ENCODE measurements around the gene ADPRS. TPM values are rescaled to one million over a fixed set of nuclear protein-coding genes. Genes with fewer than 3 reads are reported as not detected.

Gene ADPRS, protein sequence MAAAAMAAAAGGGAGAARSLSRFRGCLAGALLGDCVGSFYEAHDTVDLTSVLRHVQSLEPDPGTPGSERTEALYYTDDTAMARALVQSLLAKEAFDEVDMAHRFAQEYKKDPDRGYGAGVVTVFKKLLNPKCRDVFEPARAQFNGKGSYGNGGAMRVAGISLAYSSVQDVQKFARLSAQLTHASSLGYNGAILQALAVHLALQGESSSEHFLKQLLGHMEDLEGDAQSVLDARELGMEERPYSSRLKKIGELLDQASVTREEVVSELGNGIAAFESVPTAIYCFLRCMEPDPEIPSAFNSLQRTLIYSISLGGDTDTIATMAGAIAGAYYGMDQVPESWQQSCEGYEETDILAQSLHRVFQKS
- polyA plus RNA-seq (2013, experiment 1 of 2) = 16.0 TPM
- polyA plus RNA-seq (2013, experiment 2 of 2) = 16.7 TPM

DNA sequence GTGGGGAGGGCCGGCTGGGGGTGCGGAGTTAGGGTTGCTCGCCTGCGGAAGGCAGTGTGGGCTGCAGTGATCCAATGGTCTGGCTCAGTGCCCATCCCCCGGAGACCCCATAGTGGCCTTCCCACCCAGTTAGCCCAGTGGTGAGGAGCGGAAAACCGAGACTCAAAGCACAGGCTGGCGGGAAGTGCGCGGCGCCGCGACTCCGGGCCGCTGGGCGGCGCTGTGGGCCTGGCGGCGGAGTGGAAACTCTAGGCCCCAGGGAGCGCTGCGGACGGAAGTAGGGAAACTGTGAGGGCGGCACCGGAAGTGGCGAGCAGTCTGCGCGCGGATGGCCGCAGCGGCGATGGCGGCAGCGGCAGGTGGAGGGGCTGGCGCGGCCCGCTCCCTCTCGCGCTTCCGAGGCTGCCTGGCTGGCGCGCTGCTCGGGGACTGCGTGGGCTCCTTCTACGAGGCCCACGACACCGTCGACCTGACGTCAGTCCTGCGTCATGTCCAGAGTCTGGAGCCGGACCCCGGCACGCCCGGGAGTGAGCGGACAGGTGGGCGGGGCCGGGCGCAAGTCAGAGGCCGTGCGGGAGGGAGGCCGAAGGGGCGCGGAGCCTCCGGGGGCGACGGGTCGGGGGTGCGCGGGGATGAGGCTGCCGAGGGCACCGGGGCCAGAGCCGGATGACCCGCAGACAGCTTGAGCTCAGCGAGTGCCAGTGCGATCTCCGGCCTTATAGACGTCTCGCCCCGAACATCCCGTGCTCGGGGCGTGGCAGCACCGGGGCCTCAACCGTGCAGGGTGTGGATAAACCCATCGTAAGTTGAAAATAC lies at the start of gene ADPRS:
Gene ADPRS, plus strand, starts transcription at position 316 of the 816 bp plus-strand sequence. Its CDS starts 13 bp downstream, at position 329.
- Histone ChIP-seq H3K9ac (ENCODE audit: low read depth, low read length, poor library complexity) (peak within 1 kb of the TSS; percentile 99), H4K91ac (ENCODE audit: low read depth, low read length, poor library complexity) (no peak within 1 kb of the TSS), H3K9me3 (replicated peaks in 1 of 2; ENCODE audit: control insufficient read depth in 2 of 2, insufficient read depth in 1 of 2, low read depth in 1 of 2, low read length in 2 of 2) (no peaks in the 10 kb centered on the region), H3K79me1 (ENCODE audit: low read depth, low read length) (peaks cover 19% of the 10 kb centered on the region), H2AFZ (ENCODE audit: low read length) (peak within 1 kb of the TSS; percentile 99), H3K14ac (ENCODE audit: low read length) (peak within 1 kb of the TSS; percentile 98), H3K18ac (ENCODE audit: low read length) (peak within 1 kb of the TSS; percentile 98), H3K4me2 (ENCODE audit: insufficient read depth, low read length, poor library complexity, severe bottlenecking) (peak within 1 kb of the TSS; percentile 90), H2BK5ac (ENCODE audit: low read length) (peak within 1 kb of the TSS; percentile 90), H2BK120ac (ENCODE audit: low read depth, low read length) (peak within 1 kb of the TSS; percentile 81), H3K4ac (ENCODE audit: low read length) (peak within 1 kb of the TSS; percentile 94), H3K27ac (replicated peaks; ENCODE audit: low read length) (peak within 1 kb of the TSS; percentile 65), H2BK15ac (ENCODE audit: low read length) (peak within 1 kb of the TSS; percentile 95), H3K4me3 (ENCODE audit: low read length in 2 of 2) (peak within 1 kb of the TSS; percentile 97 to 98), H3K4me1 (ENCODE audit: control insufficient read depth in 2 of 2, insufficient read depth in 1 of 2, low read depth in 1 of 2, low read length in 2 of 2) (peaks cover 12 to 14% of the 10 kb centered on the region in 2 donors), H3K23ac (ENCODE audit: low read depth, low read length, poor library complexity) (peak within 1 kb of the TSS; percentile 100), H3K27me3 (ENCODE audit: control insufficient read depth in 3 of 3, insufficient read depth in 3 of 3, low read depth in 1 of 3, low read length in 3 of 3) (no peaks in the 10 kb centered on the region), H2BK12ac (ENCODE audit: low read length) (no peak within 1 kb of the TSS), H3K36me3 (replicated peaks in 1 of 2; ENCODE audit: control insufficient read depth in 2 of 2, insufficient read depth in 2 of 2, low read length in 2 of 2) (peaks cover 41 to 52% of the 10 kb centered on the region in 2 donors), H4K8ac (ENCODE audit: low read depth, low read length) (peak within 1 kb of the TSS; percentile 99), H2AK5ac (ENCODE audit: low read depth, low read length) (peak within 1 kb of the TSS; percentile 98)
- DNase-seq (ENCODE audit: low spot score) = peak; percentile 87
- no CpG with 5 or more reads among the region's 84 CpGs for WGBS, 2 donors (ENCODE audit: extremely low coverage in 2 of 2, insufficient read length in 2 of 2, insufficient replicate concordance in 1 of 2)

- no peak overlapping the region for H2BK15ac ChIP-seq (ENCODE audit: low read length)
- H3K27ac ChIP-seq (replicated peaks; ENCODE audit: low read length) = no peak overlapping the region
- H2AFZ ChIP-seq (ENCODE audit: low read length) = no peak overlapping the region
- H3K27me3 ChIP-seq (ENCODE audit: control insufficient read depth in 3 of 3, insufficient read depth in 3 of 3, low read depth in 1 of 3, low read length in 3 of 3) = no peaks in the 10 kb centered on the region
- H3K18ac ChIP-seq (ENCODE audit: low read length) = no peak overlapping the region
- no peak overlapping the region for H2BK120ac ChIP-seq (ENCODE audit: low read depth, low read length)
- H3K9ac ChIP-seq (ENCODE audit: low read depth, low read length, poor library complexity) = no peak overlapping the region
- H3K79me1 ChIP-seq (ENCODE audit: low read depth, low read length) = no peaks in the 10 kb centered on the region
- no peak overlapping the region for H4K91ac ChIP-seq (ENCODE audit: low read depth, low read length, poor library complexity)
- WGBS, 2 donors (ENCODE audit: extremely low coverage in 2 of 2, insufficient read length in 2 of 2, insufficient replicate concordance in 1 of 2) = no CpG with 5 or more reads among the region's 2 CpGs
- no peak overlapping the region for H2BK5ac ChIP-seq (ENCODE audit: low read length)
- no peak overlapping the region for H3K4ac ChIP-seq (ENCODE audit: low read length)
- no peak overlapping the region for H4K8ac ChIP-seq (ENCODE audit: low read depth, low read length)
- no peak overlapping the region for H3K4me3 ChIP-seq (ENCODE audit: low read length in 2 of 2)
- no peaks in the 10 kb centered on the region for H3K4me1 ChIP-seq (ENCODE audit: control insufficient read depth in 2 of 2, insufficient read depth in 1 of 2, low read depth in 1 of 2, low read length in 2 of 2)
- no peak overlapping the region for H3K23ac ChIP-seq (ENCODE audit: low read depth, low read length, poor library complexity)
- H3K9me3 ChIP-seq (replicated peaks in 1 of 2; ENCODE audit: control insufficient read depth in 2 of 2, insufficient read depth in 1 of 2, low read depth in 1 of 2, low read length in 2 of 2) = no peaks in the 10 kb centered on the region
- H2AK5ac ChIP-seq (ENCODE audit: low read depth, low read length) = no peak overlapping the region
- no peak overlapping the region for H2BK12ac ChIP-seq (ENCODE audit: low read length)
- H3K4me2 ChIP-seq (ENCODE audit: insufficient read depth, low read length, poor library complexity, severe bottlenecking) = no peak overlapping the region
- peaks cover 1 to 92% of the 10 kb centered on the region in 2 donors for H3K36me3 ChIP-seq (replicated peaks in 1 of 2; ENCODE audit: control insufficient read depth in 2 of 2, insufficient read depth in 2 of 2, low read length in 2 of 2)
- no peak for DNase-seq (ENCODE audit: low spot score)
- H3K14ac ChIP-seq (ENCODE audit: low read length) = no peak overlapping the region
These were observed 48.5 kb upstream of the ADPRS start for GRCh38 chr1:36040238-36040637.

DNA sequence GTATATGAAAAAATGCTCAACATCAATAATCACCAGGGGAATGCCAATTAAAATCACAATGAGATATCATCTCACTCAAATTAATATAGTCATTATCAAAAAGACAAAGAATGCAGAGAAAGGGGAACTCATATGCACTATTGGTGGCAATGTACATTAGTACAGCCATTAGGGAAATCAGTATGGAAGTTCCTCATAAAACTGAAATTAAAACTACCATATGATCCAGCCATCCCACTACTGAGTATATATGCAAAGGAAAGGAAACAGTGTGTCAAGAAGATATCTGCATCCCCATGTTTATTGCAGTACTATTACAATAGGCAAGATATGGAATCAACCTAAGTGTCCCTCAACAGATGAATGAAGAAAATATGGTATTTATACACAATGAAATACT lies 36.9 kb upstream of the ADPRS start:
- H3K27ac ChIP-seq (replicated peaks; ENCODE audit: low read length) = no peak overlapping the region
- H3K79me1 ChIP-seq (ENCODE audit: low read depth, low read length) = no peaks in the 10 kb centered on the region
- H2AFZ ChIP-seq (ENCODE audit: low read length) = no peak overlapping the region
- no peak for DNase-seq (ENCODE audit: low spot score)
- no peak overlapping the region for H2BK15ac ChIP-seq (ENCODE audit: low read length)
- no peak overlapping the region for H3K18ac ChIP-seq (ENCODE audit: low read length)
- H2BK12ac ChIP-seq (ENCODE audit: low read length) = no peak overlapping the region
- H3K23ac ChIP-seq (ENCODE audit: low read depth, low read length, poor library complexity) = no peak overlapping the region
- no peak overlapping the region for H4K8ac ChIP-seq (ENCODE audit: low read depth, low read length)
- H3K36me3 ChIP-seq (replicated peaks in 1 of 2; ENCODE audit: control insufficient read depth in 2 of 2, insufficient read depth in 2 of 2, low read length in 2 of 2) = peaks cover 6 to 79% of the 10 kb centered on the region in 2 donors
- no peak overlapping the region for H3K14ac ChIP-seq (ENCODE audit: low read length)
- H3K9me3 ChIP-seq (replicated peaks in 1 of 2; ENCODE audit: control insufficient read depth in 2 of 2, insufficient read depth in 1 of 2, low read depth in 1 of 2, low read length in 2 of 2) = peaks cover 0 to 3% of the 10 kb centered on the region in 2 donors
- no peak overlapping the region for H4K91ac ChIP-seq (ENCODE audit: low read depth, low read length, poor library complexity)
- H2BK5ac ChIP-seq (ENCODE audit: low read length) = no peak overlapping the region
- H3K4ac ChIP-seq (ENCODE audit: low read length) = no peak overlapping the region
- H2BK120ac ChIP-seq (ENCODE audit: low read depth, low read length) = no peak overlapping the region
- H3K27me3 ChIP-seq (ENCODE audit: control insufficient read depth in 3 of 3, insufficient read depth in 3 of 3, low read depth in 1 of 3, low read length in 3 of 3) = no peaks in the 10 kb centered on the region
- no peak overlapping the region for H3K4me2 ChIP-seq (ENCODE audit: insufficient read depth, low read length, poor library complexity, severe bottlenecking)
- H3K4me3 ChIP-seq (ENCODE audit: low read length in 2 of 2) = no peak overlapping the region
- H3K9ac ChIP-seq (ENCODE audit: low read depth, low read length, poor library complexity) = no peak overlapping the region
- no peak overlapping the region for H2AK5ac ChIP-seq (ENCODE audit: low read depth, low read length)
- H3K4me1 ChIP-seq (ENCODE audit: control insufficient read depth in 2 of 2, insufficient read depth in 1 of 2, low read depth in 1 of 2, low read length in 2 of 2) = no peaks in the 10 kb centered on the region

GRCh38 chr1:36053978-36054377 lies 34.7 kb upstream of the ADPRS start:
- H3K18ac ChIP-seq (ENCODE audit: low read length) = no peak overlapping the region
- H3K4me1 ChIP-seq (ENCODE audit: control insufficient read depth in 2 of 2, insufficient read depth in 1 of 2, low read depth in 1 of 2, low read length in 2 of 2) = no peaks in the 10 kb centered on the region
- H3K23ac ChIP-seq (ENCODE audit: low read depth, low read length, poor library complexity) = no peak overlapping the region
- H2AK5ac ChIP-seq (ENCODE audit: low read depth, low read length) = no peak overlapping the region
- H3K14ac ChIP-seq (ENCODE audit: low read length) = no peak overlapping the region
- no peak overlapping the region for H2BK12ac ChIP-seq (ENCODE audit: low read length)
- no peak overlapping the region for H3K4ac ChIP-seq (ENCODE audit: low read length)
- peaks cover 3 to 77% of the 10 kb centered on the region in 2 donors for H3K36me3 ChIP-seq (replicated peaks in 1 of 2; ENCODE audit: control insufficient read depth in 2 of 2, insufficient read depth in 2 of 2, low read length in 2 of 2)
- H2BK120ac ChIP-seq (ENCODE audit: low read depth, low read length) = no peak overlapping the region
- H2AFZ ChIP-seq (ENCODE audit: low read length) = no peak overlapping the region
- H3K9me3 ChIP-seq (replicated peaks in 1 of 2; ENCODE audit: control insufficient read depth in 2 of 2, insufficient read depth in 1 of 2, low read depth in 1 of 2, low read length in 2 of 2) = no peaks in the 10 kb centered on the region
- H3K27ac ChIP-seq (replicated peaks; ENCODE audit: low read length) = no peak overlapping the region
- H3K4me3 ChIP-seq (ENCODE audit: low read length in 2 of 2) = no peak overlapping the region
- no peaks in the 10 kb centered on the region for H3K27me3 ChIP-seq (ENCODE audit: control insufficient read depth in 3 of 3, insufficient read depth in 3 of 3, low read depth in 1 of 3, low read length in 3 of 3)
- no peak overlapping the region for H2BK5ac ChIP-seq (ENCODE audit: low read length)
- no peak overlapping the region for H2BK15ac ChIP-seq (ENCODE audit: low read length)
- no peaks in the 10 kb centered on the region for H3K79me1 ChIP-seq (ENCODE audit: low read depth, low read length)
- no peak for DNase-seq (ENCODE audit: low spot score)
- H3K9ac ChIP-seq (ENCODE audit: low read depth, low read length, poor library complexity) = no peak overlapping the region
- no peak overlapping the region for H4K8ac ChIP-seq (ENCODE audit: low read depth, low read length)
- H3K4me2 ChIP-seq (ENCODE audit: insufficient read depth, low read length, poor library complexity, severe bottlenecking) = no peak overlapping the region
- H4K91ac ChIP-seq (ENCODE audit: low read depth, low read length, poor library complexity) = no peak overlapping the region
